GM12878 (cell line): ENCODE results near the gene HMCN2.

ENCODE experiments used
- ATF2 ChIP-seq: IDR thresholded peaks from 2 replicates; pipeline ENCODE4 v1.6.1; 2012; ENCODE audit warnings: low read length, inconsistent platforms
- CEBPB ChIP-seq, 2 experiments: fragments of 150-350 bp in 1 of 2; IDR thresholded peaks; 2 replicates each; pipeline ENCODE4 v1.6.1; 2012 to 2014; ENCODE audit warnings: low read depth in 2 of 2, low read length in 2 of 2, borderline replicate concordance in 1 of 2, inconsistent platforms in 1 of 2
- CREM ChIP-seq: IDR thresholded peaks from 2 replicates; pipeline ENCODE4 v1.6.1; 2014; ENCODE audit warnings: antibody characterized with exemption, low read depth
- CTCF ChIP-seq, 3 experiments: IDR thresholded peaks in 2 of 3; conservative IDR thresholded peaks in 1 of 3; 2 replicates each; pipeline ENCODE4 v1.5.1; 2011; ENCODE audit warnings: low read depth in 3 of 3, low read length in 3 of 3, mild to moderate bottlenecking in 3 of 3, control low read depth in 2 of 3, moderate library complexity in 2 of 3, inconsistent platforms in 1 of 3, mixed read lengths in 1 of 3; ENCODE audit not compliant: control insufficient read depth in 2 of 3, insufficient read depth in 1 of 3; ENCODE audit errors: extremely low read depth in 1 of 3
- EZH2 ChIP-seq: IDR thresholded peaks from 2 replicates; pipeline ENCODE4 v1.6.1; 2012; ENCODE audit warnings: low read depth, mild to moderate bottlenecking, control low read depth, inconsistent platforms, low read length, borderline replicate concordance; ENCODE audit not compliant: control insufficient read depth
- HDAC2 ChIP-seq: fragments of 200-600 bp; sonication (generic); IDR thresholded peaks from 2 replicates; pipeline ENCODE4 v1.6.1; 2017
- POLR2A ChIP-seq: IDR thresholded peaks from 2 replicates; pipeline ENCODE4 v1.6.1; 2011; ENCODE audit warnings: low read depth, mild to moderate bottlenecking, low read length
- POLR2AphosphoS5 ChIP-seq: IDR thresholded peaks from 2 replicates; pipeline ENCODE4 v1.6.1; 2011; ENCODE audit warnings: mild to moderate bottlenecking, low read length, inconsistent platforms
- RCOR1 ChIP-seq: conservative IDR thresholded peaks from 2 replicates; pipeline ENCODE4 v1.6.1; 2012; ENCODE audit warnings: low read depth, low read length, improper control_type of control experiment
- SP1 ChIP-seq: IDR thresholded peaks from one replicate; pipeline ENCODE4 v1.6.1; 2011; ENCODE audit warnings: low read depth, low read length
- USF1 ChIP-seq: IDR thresholded peaks from 2 replicates; pipeline ENCODE4 v1.6.1; 2011; ENCODE audit warnings: borderline replicate concordance, low read depth, mild to moderate bottlenecking, moderate library complexity, mixed read lengths, low read length; ENCODE audit not compliant: insufficient read depth; ENCODE audit errors: extremely low read length
- USF2 ChIP-seq: IDR thresholded peaks from 2 replicates; pipeline ENCODE4 v1.6.1; 2011; ENCODE audit warnings: low read depth, low read length, improper control_type of control experiment, borderline replicate concordance

GRCh38 chr9:130346431-130346830 is 80.9 kb downstream of the HMCN2 start:
- no peak for TF ChIP-seq POLR2A
- no peak for TF ChIP-seq SP1
- TF ChIP-seq CTCF (IDR thresholded peaks at IDR 0.05 in 2 of 3, conservative IDR thresholded peaks at IDR 0.05 in 1 of 3; ENCODE audit: control insufficient read depth in 2 of 3, extremely low read depth in 1 of 3, insufficient read depth in 1 of 3, low read depth in 3 of 3, low read length in 3 of 3), result no peak
- TF ChIP-seq CREM, result no peak
- no peak for TF ChIP-seq RCOR1
- TF ChIP-seq HDAC2, result no peak
- TF ChIP-seq USF1, result no peak
- no peak for TF ChIP-seq POLR2AphosphoS5
- no peak for TF ChIP-seq USF2
- no peak for TF ChIP-seq EZH2
- no peak for TF ChIP-seq CEBPB (IDR thresholded peaks at IDR 0.05; ENCODE audit: borderline replicate concordance in 1 of 2, low read depth in 2 of 2, low read length in 2 of 2)
- TF ChIP-seq ATF2, result no peak
